Measurements from ENCODE around the gene PGLYRP3. TPM values are rescaled to one million over a fixed set of nuclear protein-coding genes. Genes with fewer than 3 reads are reported as not detected.
A peak's percentile ranks its signal among the peaks of the same experiment; 100 is the strongest.

Gene PGLYRP3
- total and polyA plus RNA-seq, 9 of the 15 experiments (the other 6 are each of a cell fraction or from before 2014, with no cell fraction given): not detected

GRCh38 chr1:153343811-153344717, 31.3 kb upstream of the PGLYRP3 start (continued):
- TF ChIP-seq MYNN (IDR thresholded peaks at IDR 0.05) (peak; percentile 77; the same call in 1 of the 2 replicates), MYNN (CRISPR knock-in tag; IDR thresholded peaks at IDR 0.05) (no peak), ILK (tag; IDR thresholded peaks at IDR 0.05; ENCODE audit: borderline replicate concordance, low read depth) (no peak), FOSL1 (tag; conservative IDR thresholded peaks at IDR 0.05) (peak; percentile 90), TAF9B (IDR thresholded peaks at IDR 0.05; ENCODE audit: partially characterized antibody) (no peak), SRSF1 (IDR thresholded peaks at IDR 0.05; ENCODE audit: low read depth, low read length) (no peak), KAT2B (IDR thresholded peaks at IDR 0.05; ENCODE audit: low read depth, low read length) (no peak), KLF10 (CRISPR knock-in tag; IDR thresholded peaks at IDR 0.05) (no peak), CHCHD3 (CRISPR knock-in tag; IDR thresholded peaks at IDR 0.05) (no peak), RBM25 (IDR thresholded peaks at IDR 0.05; ENCODE audit: low read depth, low read length, severe bottlenecking) (no peak)
- TF ChIP-seq, protein P1, sequence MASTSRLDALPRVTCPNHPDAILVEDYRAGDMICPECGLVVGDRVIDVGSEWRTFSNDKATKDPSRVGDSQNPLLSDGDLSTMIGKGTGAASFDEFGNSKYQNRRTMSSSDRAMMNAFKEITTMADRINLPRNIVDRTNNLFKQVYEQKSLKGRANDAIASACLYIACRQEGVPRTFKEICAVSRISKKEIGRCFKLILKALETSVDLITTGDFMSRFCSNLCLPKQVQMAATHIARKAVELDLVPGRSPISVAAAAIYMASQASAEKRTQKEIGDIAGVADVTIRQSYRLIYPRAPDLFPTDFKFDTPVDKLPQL (IDR thresholded peaks at IDR 0.05; ENCODE audit: extremely low read depth, insufficient read length): no peak
- TF ChIP-seq, protein P2, sequence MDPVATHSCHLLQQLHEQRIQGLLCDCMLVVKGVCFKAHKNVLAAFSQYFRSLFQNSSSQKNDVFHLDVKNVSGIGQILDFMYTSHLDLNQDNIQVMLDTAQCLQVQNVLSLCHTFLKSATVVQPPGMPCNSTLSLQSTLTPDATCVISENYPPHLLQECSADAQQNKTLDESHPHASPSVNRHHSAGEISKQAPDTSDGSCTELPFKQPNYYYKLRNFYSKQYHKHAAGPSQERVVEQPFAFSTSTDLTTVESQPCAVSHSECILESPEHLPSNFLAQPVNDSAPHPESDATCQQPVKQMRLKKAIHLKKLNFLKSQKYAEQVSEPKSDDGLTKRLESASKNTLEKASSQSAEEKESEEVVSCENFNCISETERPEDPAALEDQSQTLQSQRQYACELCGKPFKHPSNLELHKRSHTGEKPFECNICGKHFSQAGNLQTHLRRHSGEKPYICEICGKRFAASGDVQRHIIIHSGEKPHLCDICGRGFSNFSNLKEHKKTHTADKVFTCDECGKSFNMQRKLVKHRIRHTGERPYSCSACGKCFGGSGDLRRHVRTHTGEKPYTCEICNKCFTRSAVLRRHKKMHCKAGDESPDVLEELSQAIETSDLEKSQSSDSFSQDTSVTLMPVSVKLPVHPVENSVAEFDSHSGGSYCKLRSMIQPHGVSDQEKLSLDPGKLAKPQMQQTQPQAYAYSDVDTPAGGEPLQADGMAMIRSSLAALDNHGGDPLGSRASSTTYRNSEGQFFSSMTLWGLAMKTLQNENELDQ (CRISPR knock-in tag; IDR thresholded peaks at IDR 0.05; ENCODE audit: borderline replicate concordance): no peak

All from K562 (cell line).